Mesenteric fat pad (tissue), 1 donor: ENCODE results near the gene CYP2S1. TPM values are rescaled to one million over a fixed set of nuclear protein-coding genes. Genes with fewer than 3 reads are reported as not detected.

Experiments
- DNase-seq: peaks from one replicate; pipeline ENCODE4 v3.0.0-alpha.2; 2020; ENCODE audit warnings: low spot score
- total RNA-seq: library from RNA; stranded (reverse); fragmentation: NEBNext Ultra II Directional; extraction: Animal tissue kit (Norgen Biotek cat#: 25700); gene quantifications from one replicate; pipeline ENCODE4 v1.2.1, GENCODE V29; 2021
- donor health status: DM: yes; HTN: yes; CAD: no.

The CYP2S1 gene
- total RNA-seq, 1 donor from 2014 or later: 2.2 TPM

DNA sequence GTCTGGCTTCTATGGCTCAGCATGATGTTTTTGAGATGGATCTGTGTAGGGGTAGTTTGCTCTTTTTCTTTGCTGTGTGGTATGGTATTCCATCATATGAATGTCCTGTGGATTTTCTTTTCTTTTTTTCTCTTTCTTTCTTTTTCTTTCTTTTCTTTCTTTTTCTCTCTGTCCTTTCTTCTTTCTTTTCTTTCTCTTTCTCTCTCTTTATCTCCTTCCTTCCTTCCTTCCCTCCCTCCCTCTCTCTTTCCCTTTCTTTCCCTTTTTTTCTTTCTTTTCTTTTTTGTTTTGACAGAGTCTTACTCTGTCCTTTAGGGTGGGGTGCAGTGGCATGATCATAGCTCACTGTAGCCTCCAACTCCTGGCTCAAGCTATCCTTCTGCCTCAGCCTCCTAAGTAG lies 62.2 kb downstream of the CYP2S1 start:
- no peak for DNase-seq

Other genes with a start within 250 kb of the CYP2S1 start
- gene CYP2B6, start 201.9 kb upstream of the CYP2S1 start, total RNA-seq: not detected
- not detected for gene CYP2A13, start 104.8 kb upstream of the CYP2S1 start, total RNA-seq
- not detected for gene CYP2F1, start 78.8 kb upstream of the CYP2S1 start, total RNA-seq
- 61.1 TPM for gene AXL, start 26.0 kb downstream of the CYP2S1 start, total RNA-seq
- gene HNRNPUL1, start 71.2 kb downstream of the CYP2S1 start, total RNA-seq: 143 TPM
- gene CCDC97, start 117.0 kb downstream of the CYP2S1 start, total RNA-seq: 20.5 TPM
- 54.3 TPM for gene TGFB1, start 160.7 kb downstream of the CYP2S1 start, total RNA-seq
- 3.5 TPM for gene B9D2, start 170.9 kb downstream of the CYP2S1 start, total RNA-seq
- gene TMEM91, start 183.3 kb downstream of the CYP2S1 start, total RNA-seq: 10.0 TPM
- gene EXOSC5, start 204.1 kb downstream of the CYP2S1 start, total RNA-seq: 9.6 TPM
- gene BCKDHA, start 204.6 kb downstream of the CYP2S1 start, total RNA-seq: 5.7 TPM
- gene B3GNT8, start 234.2 kb downstream of the CYP2S1 start, total RNA-seq: 8.1 TPM
- gene DMAC2, start 246.7 kb downstream of the CYP2S1 start, total RNA-seq: 33.0 TPM
- not detected for gene ERICH4, start 249.9 kb downstream of the CYP2S1 start, total RNA-seq